ENCODE measurements around the gene METRN.
"Not testable (repeated sequence)": the region's sequence is repeated elsewhere in the genome, so short reads cannot be mapped to it uniquely, and the experiment has no call there.

The METRN gene

GRCh38 chr16:739560-740458, 24.9 kb downstream of the METRN start:
- no peak for DNase-seq

- no peak for DNase-seq
Measured at GRCh38 chr16:740459-740763, 25.5 kb downstream of the METRN start.

GRCh38 chr16:740764-741505, 26.0 kb downstream of the METRN start, which contains the start of gene CIAO3:
Gene CIAO3, minus strand, starts transcription at chr16:740997. Its CDS starts 12 bp downstream, at chr16:740985.
- peak; percentile 90 for DNase-seq

- no peak for DNase-seq
Measured at GRCh38 chr16:741986-742629, 27.2 kb downstream of the METRN start.

- DNase-seq, result not testable (repeated sequence)
Measured at GRCh38 chr16:742894-743293, 28.0 kb downstream of the METRN start.

- DNase-seq, result no peak
Measured at GRCh38 chr16:743794-744500, 29.0 kb downstream of the METRN start.

- no peak for DNase-seq
Measured at GRCh38 chr16:745739-746138, 30.8 kb downstream of the METRN start.

GRCh38 chr16:746637-747036, 31.7 kb downstream of the METRN start:
- no peak for DNase-seq

GRCh38 chr16:747978-748746, 33.2 kb downstream of the METRN start:
- no peak for DNase-seq

- DNase-seq, result no peak
Measured at GRCh38 chr16:749010-749409, 34.1 kb downstream of the METRN start.

- DNase-seq, result no peak
Measured at GRCh38 chr16:750485-750884, 35.6 kb downstream of the METRN start.

- no peak for DNase-seq
Measured at GRCh38 chr16:751152-752006, 36.5 kb downstream of the METRN start.

GRCh38 chr16:752007-752312, 37.0 kb downstream of the METRN start:
- no peak for DNase-seq

- not testable (repeated sequence) for DNase-seq
Measured at GRCh38 chr16:754121-754607, 39.2 kb downstream of the METRN start.

GRCh38 chr16:754656-755055, 39.7 kb downstream of the METRN start:
- DNase-seq, result no peak

- DNase-seq, result no peak
Measured at GRCh38 chr16:756428-756827, 41.5 kb downstream of the METRN start.

- DNase-seq, result no peak
Measured at GRCh38 chr16:759110-759910, 44.4 kb downstream of the METRN start.

- no peak for DNase-seq
Measured at GRCh38 chr16:760065-760464, 45.1 kb downstream of the METRN start.

- DNase-seq, result no peak
Measured at GRCh38 chr16:760545-761343, 45.8 kb downstream of the METRN start, which contains the start of gene MSLN. Gene MSLN, plus strand, starts transcription at chr16:760734. Its CDS starts 1,947 bp downstream, at chr16:762681.
